SK-N-SH treated with all-trans-retinoic acid at 6 μM for 48 hours (cell line): ENCODE measurements around the gene COX19.

ENCODE experiments used
- ATAC-seq: fragments of 200-7000 bp; cut with Tn5 transposase; 3 replicates; pipeline ENCODE4 v1.9.1; 2020; ENCODE audit warnings: mild to moderate bottlenecking, moderate library complexity
- ARNTL ChIP-seq: fragments of 450-650 bp; formaldehyde crosslinking; IDR thresholded peaks from 2 replicates; pipeline ENCODE4 v1.5.0; 2020; ENCODE audit warnings: low read depth, mild to moderate bottlenecking, moderate library complexity, borderline replicate concordance
- BACH2 ChIP-seq: fragments of 250-450 bp; sonication (Bioruptor Pico); IDR thresholded peaks from 2 replicates; pipeline ENCODE4 v1.9.0; 2021; ENCODE audit warnings: mild to moderate bottlenecking, borderline replicate concordance
- CSDC2 ChIP-seq: fragments of 250-450 bp; sonication (Bioruptor Pico); IDR thresholded peaks from 2 replicates; pipeline ENCODE4 v1.5.0; 2020; ENCODE audit warnings: mild to moderate bottlenecking, moderate library complexity
- ESRRG ChIP-seq: fragments of 250-450 bp; sonication (Bioruptor Pico); IDR thresholded peaks from 2 replicates; pipeline ENCODE4 v1.6.1; 2021; ENCODE audit warnings: mild to moderate bottlenecking
- GLIS3 ChIP-seq: fragments of 250-450 bp; sonication (Bioruptor Pico); IDR thresholded peaks from 2 replicates; pipeline ENCODE4 v1.5.0; 2020; ENCODE audit warnings: mild to moderate bottlenecking, moderate library complexity
- ISL1 ChIP-seq: fragments of 250-450 bp; sonication (Bioruptor Pico); IDR thresholded peaks from 2 replicates; pipeline ENCODE4 v2.1.2; 2022; ENCODE audit warnings: mild to moderate bottlenecking, moderate library complexity
- OSR1 ChIP-seq: fragments of 250-450 bp; sonication (Bioruptor Pico); IDR thresholded peaks from 2 replicates; pipeline ENCODE4 v1.8.0; 2022; ENCODE audit warnings: moderate library complexity, mild to moderate bottlenecking, inconsistent platforms
- PPARA ChIP-seq: fragments of 250-450 bp; sonication (Bioruptor Pico); IDR thresholded peaks from 2 replicates; pipeline ENCODE4 v1.5.0; 2020; ENCODE audit warnings: mild to moderate bottlenecking, borderline replicate concordance
- RARB ChIP-seq: fragments of 250-450 bp; sonication (Bioruptor Pico); IDR thresholded peaks from 2 replicates; pipeline ENCODE4 v1.8.0; 2021; ENCODE audit warnings: mild to moderate bottlenecking, moderate library complexity
- SNAI2 ChIP-seq: fragments of 250-450 bp; sonication (Bioruptor Pico); IDR thresholded peaks from 2 replicates; pipeline ENCODE4 v1.5.0; 2020; ENCODE audit warnings: mild to moderate bottlenecking, moderate library complexity
- TCF4 ChIP-seq: fragments of 250-450 bp; sonication (Bioruptor Pico); IDR thresholded peaks from 2 replicates; pipeline ENCODE4 v1.8.0; 2021; ENCODE audit warnings: mild to moderate bottlenecking, moderate library complexity, borderline replicate concordance
- TOX ChIP-seq: fragments of 250-450 bp; sonication (Bioruptor Pico); IDR thresholded peaks from 2 replicates; pipeline ENCODE4 v1.8.0; 2021; ENCODE audit warnings: mild to moderate bottlenecking, moderate library complexity, borderline replicate concordance
- ZC3H10 ChIP-seq: fragments of 250-450 bp; sonication (Bioruptor Pico); IDR thresholded peaks from 2 replicates; pipeline ENCODE4 v1.5.1; 2021; ENCODE audit warnings: mild to moderate bottlenecking, moderate library complexity
- ZFP3 ChIP-seq: fragments of 250-450 bp; sonication (Bioruptor Pico); IDR thresholded peaks from 2 replicates; pipeline ENCODE4 v1.5.0; 2020; ENCODE audit warnings: mild to moderate bottlenecking, moderate library complexity
- ZFP30 ChIP-seq: fragments of 450-650 bp; formaldehyde crosslinking; IDR thresholded peaks from 2 replicates; pipeline ENCODE4 v1.5.0; 2022; ENCODE audit warnings: mild to moderate bottlenecking, moderate library complexity
- ZNF565 ChIP-seq: fragments of 450-650 bp; formaldehyde crosslinking; conservative IDR thresholded peaks from 2 replicates; pipeline ENCODE4 v1.5.0; 2020; ENCODE audit warnings: low read depth, mild to moderate bottlenecking, moderate library complexity
- ZNF70 ChIP-seq: fragments of 450-650 bp; formaldehyde crosslinking; IDR thresholded peaks from 2 replicates; pipeline ENCODE4 v1.5.0; 2020; ENCODE audit warnings: mild to moderate bottlenecking, moderate library complexity
- ZNF8 ChIP-seq: fragments of 450-650 bp; formaldehyde crosslinking; IDR thresholded peaks from 2 replicates; pipeline ENCODE4 v1.5.0; 2020; ENCODE audit warnings: mild to moderate bottlenecking, moderate library complexity
- TF ChIP-seq, protein P1 (sequence below): fragments of 250-450 bp; sonication (Bioruptor Pico); IDR thresholded peaks from 2 replicates; pipeline ENCODE4 v1.5.1; 2021; ENCODE audit warnings: mild to moderate bottlenecking, moderate library complexity
- TF ChIP-seq, protein P2 (sequence below): fragments of 250-450 bp; sonication (Bioruptor Pico); IDR thresholded peaks from 2 replicates; pipeline ENCODE4 v1.8.0; 2020; ENCODE audit warnings: mild to moderate bottlenecking, moderate library complexity, borderline replicate concordance
- TF ChIP-seq, protein P3 (sequence below): fragments of 250-450 bp; sonication (Bioruptor Pico); IDR thresholded peaks from 2 replicates; pipeline ENCODE4 v1.5.1; 2020; ENCODE audit warnings: low read depth, mild to moderate bottlenecking, moderate library complexity
- TF ChIP-seq, protein P4 (sequence below): fragments of 250-450 bp; sonication (Bioruptor Pico); IDR thresholded peaks from 2 replicates; pipeline ENCODE4 v1.8.0; 2021; ENCODE audit warnings: low read depth, mild to moderate bottlenecking, moderate library complexity, borderline replicate concordance
- TF ChIP-seq, protein P5 (sequence below): fragments of 250-450 bp; sonication (Bioruptor Pico); IDR thresholded peaks from 2 replicates; pipeline ENCODE4 v1.5.0; 2020; ENCODE audit warnings: mild to moderate bottlenecking, moderate library complexity

The COX19 gene

DNA sequence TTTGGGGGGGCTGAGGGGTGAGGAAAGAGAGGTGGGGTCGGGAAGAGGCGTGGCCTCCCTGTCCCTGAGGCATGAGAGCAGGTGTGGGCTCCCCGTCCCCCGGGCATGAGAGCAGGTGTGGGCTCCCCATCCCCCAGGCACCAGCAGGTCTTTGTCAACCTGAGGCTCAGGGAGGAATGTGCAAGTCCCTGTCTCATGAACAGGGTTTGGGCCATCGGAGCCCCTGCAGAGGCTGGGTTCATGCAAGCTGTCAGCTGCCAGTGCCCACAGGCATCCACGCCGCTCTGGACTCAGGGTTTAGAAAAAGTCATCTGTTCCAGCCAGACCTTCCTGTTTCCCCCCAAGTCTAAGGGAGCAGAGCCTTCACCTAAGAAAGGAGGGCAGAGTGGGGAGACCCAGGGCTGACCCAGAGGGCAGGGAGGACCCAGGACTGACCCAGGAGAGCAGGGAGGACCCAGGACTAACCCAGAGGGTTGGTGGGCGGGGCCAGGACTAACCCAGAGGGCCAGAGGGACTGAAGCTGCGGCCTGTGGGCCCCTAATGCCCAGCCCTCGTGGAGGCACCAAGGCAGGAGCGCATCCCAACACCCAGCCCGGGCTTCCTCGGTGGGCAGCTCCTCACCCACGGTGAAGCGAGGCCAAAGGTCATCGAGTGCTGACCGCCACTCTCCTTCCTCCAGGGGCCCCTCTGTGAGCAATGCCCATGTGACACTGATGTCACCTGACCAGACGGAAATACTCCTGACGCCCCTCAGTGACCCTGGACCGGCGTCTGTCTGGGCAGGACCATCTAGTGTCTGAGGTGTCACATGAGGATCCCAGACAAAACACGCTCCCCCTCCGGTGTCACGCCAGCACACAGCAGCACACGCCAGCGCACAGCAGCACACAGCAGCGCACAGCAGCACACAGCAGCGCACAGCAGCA lies 40.1 kb upstream of the COX19 start:
- TF ChIP-seq ZC3H10 (CRISPR knock-in tag) (no peak), ISL1 (CRISPR knock-in tag) (no peak), RARB (CRISPR knock-in tag) (no peak), BACH2 (CRISPR knock-in tag) (no peak), TOX (CRISPR knock-in tag) (no peak), GLIS3 (CRISPR knock-in tag) (no peak), OSR1 (CRISPR knock-in tag) (no peak), ZNF565 (no peak), ZNF8 (CRISPR knock-in tag) (no peak), PPARA (CRISPR knock-in tag) (no peak), ESRRG (CRISPR knock-in tag) (no peak), SNAI2 (no peak), ZFP30 (no peak), ZFP3 (CRISPR knock-in tag) (no peak), TCF4 (no peak), CSDC2 (CRISPR knock-in tag) (no peak)
- TF ChIP-seq, protein P1, sequence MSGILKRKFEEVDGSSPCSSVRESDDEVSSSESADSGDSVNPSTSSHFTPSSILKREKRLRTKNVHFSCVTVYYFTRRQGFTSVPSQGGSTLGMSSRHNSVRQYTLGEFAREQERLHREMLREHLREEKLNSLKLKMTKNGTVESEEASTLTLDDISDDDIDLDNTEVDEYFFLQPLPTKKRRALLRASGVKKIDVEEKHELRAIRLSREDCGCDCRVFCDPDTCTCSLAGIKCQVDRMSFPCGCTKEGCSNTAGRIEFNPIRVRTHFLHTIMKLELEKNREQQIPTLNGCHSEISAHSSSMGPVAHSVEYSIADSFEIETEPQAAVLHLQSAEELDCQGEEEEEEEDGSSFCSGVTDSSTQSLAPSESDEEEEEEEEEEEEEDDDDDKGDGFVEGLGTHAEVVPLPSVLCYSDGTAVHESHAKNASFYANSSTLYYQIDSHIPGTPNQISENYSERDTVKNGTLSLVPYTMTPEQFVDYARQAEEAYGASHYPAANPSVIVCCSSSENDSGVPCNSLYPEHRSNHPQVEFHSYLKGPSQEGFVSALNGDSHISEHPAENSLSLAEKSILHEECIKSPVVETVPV (CRISPR knock-in tag): no peak
- TF ChIP-seq, protein P2, sequence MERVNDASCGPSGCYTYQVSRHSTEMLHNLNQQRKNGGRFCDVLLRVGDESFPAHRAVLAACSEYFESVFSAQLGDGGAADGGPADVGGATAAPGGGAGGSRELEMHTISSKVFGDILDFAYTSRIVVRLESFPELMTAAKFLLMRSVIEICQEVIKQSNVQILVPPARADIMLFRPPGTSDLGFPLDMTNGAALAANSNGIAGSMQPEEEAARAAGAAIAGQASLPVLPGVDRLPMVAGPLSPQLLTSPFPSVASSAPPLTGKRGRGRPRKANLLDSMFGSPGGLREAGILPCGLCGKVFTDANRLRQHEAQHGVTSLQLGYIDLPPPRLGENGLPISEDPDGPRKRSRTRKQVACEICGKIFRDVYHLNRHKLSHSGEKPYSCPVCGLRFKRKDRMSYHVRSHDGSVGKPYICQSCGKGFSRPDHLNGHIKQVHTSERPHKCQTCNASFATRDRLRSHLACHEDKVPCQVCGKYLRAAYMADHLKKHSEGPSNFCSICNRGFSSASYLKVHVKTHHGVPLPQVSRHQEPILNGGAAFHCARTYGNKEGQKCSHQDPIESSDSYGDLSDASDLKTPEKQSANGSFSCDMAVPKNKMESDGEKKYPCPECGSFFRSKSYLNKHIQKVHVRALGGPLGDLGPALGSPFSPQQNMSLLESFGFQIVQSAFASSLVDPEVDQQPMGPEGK (CRISPR knock-in tag): no peak
- TF ChIP-seq, protein P3, sequence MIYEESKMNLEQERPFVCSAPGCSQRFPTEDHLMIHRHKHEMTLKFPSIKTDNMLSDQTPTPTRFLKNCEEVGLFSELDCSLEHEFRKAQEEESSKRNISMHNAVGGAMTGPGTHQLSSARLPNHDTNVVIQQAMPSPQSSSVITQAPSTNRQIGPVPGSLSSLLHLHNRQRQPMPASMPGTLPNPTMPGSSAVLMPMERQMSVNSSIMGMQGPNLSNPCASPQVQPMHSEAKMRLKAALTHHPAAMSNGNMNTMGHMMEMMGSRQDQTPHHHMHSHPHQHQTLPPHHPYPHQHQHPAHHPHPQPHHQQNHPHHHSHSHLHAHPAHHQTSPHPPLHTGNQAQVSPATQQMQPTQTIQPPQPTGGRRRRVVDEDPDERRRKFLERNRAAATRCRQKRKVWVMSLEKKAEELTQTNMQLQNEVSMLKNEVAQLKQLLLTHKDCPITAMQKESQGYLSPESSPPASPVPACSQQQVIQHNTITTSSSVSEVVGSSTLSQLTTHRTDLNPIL (CRISPR knock-in tag): no peak
- ATAC-seq: no peak

DNA sequence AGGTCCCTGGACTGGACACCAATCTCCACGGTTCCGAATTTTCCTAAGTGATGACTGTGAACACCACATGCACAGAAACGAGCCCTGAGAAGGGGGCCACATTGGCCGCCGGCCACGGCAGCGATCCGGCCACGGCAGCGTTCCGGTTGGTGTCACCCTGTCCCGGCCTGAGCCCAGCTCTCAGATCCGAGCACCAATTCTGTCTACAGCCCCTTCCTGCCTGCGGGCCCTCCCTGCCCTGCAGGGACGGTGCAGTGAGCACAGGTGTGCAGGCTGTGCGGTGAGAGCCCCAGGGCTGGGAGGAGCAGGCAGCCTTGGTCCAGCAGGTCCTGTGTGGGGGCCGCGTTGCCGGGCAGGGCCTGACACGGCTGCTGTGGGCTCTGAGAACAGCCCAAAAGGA lies 39.3 kb upstream of the COX19 start:
- no peak for TF ChIP-seq ESRRG (CRISPR knock-in tag)
- TF ChIP-seq, protein P3 (CRISPR knock-in tag): no peak
- TF ChIP-seq, protein P4, sequence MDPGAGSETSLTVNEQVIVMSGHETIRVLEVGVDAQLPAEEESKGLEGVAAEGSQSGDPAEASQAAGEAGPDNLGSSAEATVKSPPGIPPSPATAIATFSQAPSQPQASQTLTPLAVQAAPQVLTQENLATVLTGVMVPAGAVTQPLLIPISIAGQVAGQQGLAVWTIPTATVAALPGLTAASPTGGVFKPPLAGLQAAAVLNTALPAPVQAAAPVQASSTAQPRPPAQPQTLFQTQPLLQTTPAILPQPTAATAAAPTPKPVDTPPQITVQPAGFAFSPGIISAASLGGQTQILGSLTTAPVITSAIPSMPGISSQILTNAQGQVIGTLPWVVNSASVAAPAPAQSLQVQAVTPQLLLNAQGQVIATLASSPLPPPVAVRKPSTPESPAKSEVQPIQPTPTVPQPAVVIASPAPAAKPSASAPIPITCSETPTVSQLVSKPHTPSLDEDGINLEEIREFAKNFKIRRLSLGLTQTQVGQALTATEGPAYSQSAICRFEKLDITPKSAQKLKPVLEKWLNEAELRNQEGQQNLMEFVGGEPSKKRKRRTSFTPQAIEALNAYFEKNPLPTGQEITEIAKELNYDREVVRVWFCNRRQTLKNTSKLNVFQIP: no peak
- TF ChIP-seq ZNF8 (CRISPR knock-in tag): no peak
- no peak for TF ChIP-seq ISL1 (CRISPR knock-in tag)
- TF ChIP-seq ZNF70 (CRISPR knock-in tag): no peak
- no peak for TF ChIP-seq ZFP3 (CRISPR knock-in tag)
- no peak for TF ChIP-seq ZNF565
- TF ChIP-seq GLIS3 (CRISPR knock-in tag): no peak
- TF ChIP-seq, protein P1 (CRISPR knock-in tag): no peak
- TF ChIP-seq, protein P2 (CRISPR knock-in tag): no peak
- no peak for TF ChIP-seq SNAI2
- no peak for TF ChIP-seq ARNTL (CRISPR knock-in tag)
- TF ChIP-seq PPARA (CRISPR knock-in tag): no peak
- TF ChIP-seq, protein P5, sequence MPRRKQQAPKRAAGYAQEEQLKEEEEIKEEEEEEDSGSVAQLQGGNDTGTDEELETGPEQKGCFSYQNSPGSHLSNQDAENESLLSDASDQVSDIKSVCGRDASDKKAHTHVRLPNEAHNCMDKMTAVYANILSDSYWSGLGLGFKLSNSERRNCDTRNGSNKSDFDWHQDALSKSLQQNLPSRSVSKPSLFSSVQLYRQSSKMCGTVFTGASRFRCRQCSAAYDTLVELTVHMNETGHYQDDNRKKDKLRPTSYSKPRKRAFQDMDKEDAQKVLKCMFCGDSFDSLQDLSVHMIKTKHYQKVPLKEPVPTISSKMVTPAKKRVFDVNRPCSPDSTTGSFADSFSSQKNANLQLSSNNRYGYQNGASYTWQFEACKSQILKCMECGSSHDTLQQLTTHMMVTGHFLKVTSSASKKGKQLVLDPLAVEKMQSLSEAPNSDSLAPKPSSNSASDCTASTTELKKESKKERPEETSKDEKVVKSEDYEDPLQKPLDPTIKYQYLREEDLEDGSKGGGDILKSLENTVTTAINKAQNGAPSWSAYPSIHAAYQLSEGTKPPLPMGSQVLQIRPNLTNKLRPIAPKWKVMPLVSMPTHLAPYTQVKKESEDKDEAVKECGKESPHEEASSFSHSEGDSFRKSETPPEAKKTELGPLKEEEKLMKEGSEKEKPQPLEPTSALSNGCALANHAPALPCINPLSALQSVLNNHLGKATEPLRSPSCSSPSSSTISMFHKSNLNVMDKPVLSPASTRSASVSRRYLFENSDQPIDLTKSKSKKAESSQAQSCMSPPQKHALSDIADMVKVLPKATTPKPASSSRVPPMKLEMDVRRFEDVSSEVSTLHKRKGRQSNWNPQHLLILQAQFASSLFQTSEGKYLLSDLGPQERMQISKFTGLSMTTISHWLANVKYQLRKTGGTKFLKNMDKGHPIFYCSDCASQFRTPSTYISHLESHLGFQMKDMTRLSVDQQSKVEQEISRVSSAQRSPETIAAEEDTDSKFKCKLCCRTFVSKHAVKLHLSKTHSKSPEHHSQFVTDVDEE: no peak
- TF ChIP-seq ZFP30: no peak
- no peak for ATAC-seq
